Measurements from ENCODE around the gene FAM193A. TPM values are rescaled to one million over a fixed set of nuclear protein-coding genes. Genes with fewer than 3 reads are reported as not detected.

Gene FAM193A
- total RNA-seq, result 10 to 100 TPM; 25.8 to 26.9 TPM
- polyA plus RNA-seq, result 4.9 TPM

DNA sequence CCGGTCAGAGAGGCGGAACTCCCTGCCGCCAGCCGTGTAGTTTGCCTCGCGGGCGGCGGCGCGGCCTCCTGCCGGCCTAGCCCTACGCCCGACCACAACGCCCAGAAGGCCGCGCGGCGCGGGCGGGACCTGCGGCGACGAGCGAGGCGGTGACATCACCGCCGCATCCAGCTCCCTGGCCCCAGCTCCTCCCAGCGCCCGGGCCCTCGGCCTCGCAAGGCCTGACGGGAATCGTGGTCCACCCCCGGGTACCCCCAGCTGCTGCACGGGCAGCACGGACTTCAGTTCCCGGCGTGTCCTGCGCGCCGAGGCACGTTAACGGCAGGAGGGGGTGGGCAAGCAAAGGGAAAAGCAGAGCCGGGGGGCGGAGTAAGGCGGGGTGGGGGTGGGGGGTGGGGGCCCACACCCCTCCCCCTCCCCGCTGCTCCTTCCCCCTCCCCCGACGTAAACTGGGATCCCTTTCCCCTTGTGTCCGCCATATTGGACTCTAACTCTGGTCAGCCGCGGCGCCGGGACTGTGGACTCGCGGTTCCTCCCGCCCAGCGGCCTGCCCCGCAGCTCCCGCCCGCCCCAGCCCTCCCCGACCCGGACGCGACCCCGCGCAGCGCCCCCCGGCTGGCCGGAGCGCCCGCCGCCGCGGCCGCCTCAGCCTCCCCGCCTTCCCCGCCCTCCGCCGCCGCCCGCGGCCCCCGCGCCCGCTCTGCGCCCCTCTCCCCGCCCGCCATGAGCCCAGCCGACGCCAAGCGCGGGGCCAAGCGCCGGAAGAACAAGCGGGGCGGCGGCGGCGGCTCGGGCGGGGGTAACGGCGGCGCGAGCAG is at the start of gene FAM193A:
Gene FAM193A (plus strand): TSS at position 455 of the 818 bp plus-strand sequence. CDS start 269 bp downstream, at position 724.
- Mint-ChIP-seq H3K4me1 (peaks cover 16 to 42% (median 20%) of the 10 kb centered on the region in 3 donors), H3K27me3 (no peaks in the 10 kb centered on the region), H3K9me3 (no peaks in the 10 kb centered on the region), H3K36me3 (peaks cover 0 to 7% (median 0%) of the 10 kb centered on the region in 3 donors), H3K27ac (peak within 1 kb of the TSS; percentile 93 to 95 (median 94)), H3K4me3 (peak within 1 kb of the TSS; percentile 88 to 97 (median 91))
- DNase-seq, result peak; percentile 97 to 100 (median 99)
- POLR2A ChIA-PET, result interaction anchor here (0.6 to 1.9 kb wide), 12 partner anchors 49 to 427 kb away, joined by 3 to 18 read pairs (median 4); partner anchors contain the start of genes CFAP99, GRK4, MXD4 and RNF4
- H3K4me1 ChIP-seq (ENCODE audit: insufficient read depth, low read length), result peaks cover 27% of the 10 kb centered on the region
- no peaks in the 10 kb centered on the region for H3K27me3 ChIP-seq (ENCODE audit: insufficient read depth, low read length, poor library complexity, severe bottlenecking)
- no peaks in the 10 kb centered on the region for H3K36me3 ChIP-seq (ENCODE audit: insufficient read depth, low read length)
- peak within 1 kb of the TSS; percentile 80 for H3K4me3 ChIP-seq (ENCODE audit: low read length)
- no peaks in the 10 kb centered on the region for H3K9me3 ChIP-seq (ENCODE audit: low read length)
- peak within 1 kb of the TSS; percentile 80 for H3K27ac ChIP-seq (ENCODE audit: low read depth, low read length)
- CTCF ChIA-PET, result interaction anchor here (1.0 to 1.4 kb wide), 6 partner anchors 69 to 537 kb away, joined by 3 to 4 read pairs (median 3); partner anchors contain the start of gene CFAP99

- H3K4me3 Mint-ChIP-seq, result peak overlapping the region in 6 of 7 donors; percentile 2 to 87 (median 43)
- no peak overlapping the region for H3K27ac ChIP-seq (ENCODE audit: low read depth, low read length)
Observed at GRCh38 chr4:2486981-2487380, 49.5 kb upstream of the FAM193A start.

DNA sequence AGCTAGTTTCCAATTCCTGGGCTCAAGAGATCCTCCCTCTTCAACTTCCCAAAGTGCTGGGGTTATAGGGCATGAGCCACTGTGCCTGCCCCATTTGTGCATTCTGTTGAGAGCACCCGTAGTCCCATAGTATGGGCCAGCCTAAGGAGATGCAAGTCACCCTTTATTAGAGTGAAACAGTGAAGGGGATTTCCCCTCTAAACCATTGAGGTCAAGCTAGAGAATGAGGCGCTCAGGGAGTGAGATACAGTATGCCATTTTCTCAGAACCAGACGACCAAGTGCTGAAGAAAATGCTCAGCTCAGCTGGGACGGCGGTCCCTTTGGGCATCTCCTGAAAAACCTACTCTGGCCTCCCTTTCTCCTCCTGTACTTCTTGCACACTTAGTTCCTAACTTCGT is 48.8 kb upstream of the FAM193A start:
- peaks cover 54% of the 10 kb centered on the region for H3K4me1 ChIP-seq (ENCODE audit: insufficient read depth, low read length)
- Mint-ChIP-seq H3K4me1 (peaks cover 56 to 82% (median 70%) of the 10 kb centered on the region in 3 donors), H3K27me3 (no peaks in the 10 kb centered on the region), H3K4me3 (peak overlapping the region; percentile 15 to 79 (median 46)), H3K27ac (peak overlapping the region in 7 of 8 donors; percentile 70 to 86 (median 79)), H3K36me3 (peaks cover 0 to 46% (median 9%) of the 10 kb centered on the region in 3 donors), H3K9me3 (no peaks in the 10 kb centered on the region)
- POLR2A ChIA-PET, result interaction anchor here (1.2 kb wide), 1 partner anchor 48 kb away, joined by 3 read pairs; no protein-coding TSS in a partner anchor
- no peaks in the 10 kb centered on the region for H3K27me3 ChIP-seq (ENCODE audit: insufficient read depth, low read length, poor library complexity, severe bottlenecking)
- no peak overlapping the region for H3K4me3 ChIP-seq (ENCODE audit: low read length)
- DNase-seq, result no peak
- peaks cover 23% of the 10 kb centered on the region for H3K36me3 ChIP-seq (ENCODE audit: insufficient read depth, low read length)
- no peak overlapping the region for H3K27ac ChIP-seq (ENCODE audit: low read depth, low read length)
- no peaks in the 10 kb centered on the region for H3K9me3 ChIP-seq (ENCODE audit: low read length)
- CTCF ChIA-PET, result no interaction called here

More at GRCh38 chr4:2486981-2487380, 49.5 kb upstream of the FAM193A start:
- DNase-seq, result no peak
- Histone ChIP-seq H3K36me3 (ENCODE audit: insufficient read depth, low read length) (peaks cover 17% of the 10 kb centered on the region), H3K9me3 (ENCODE audit: low read length) (no peaks in the 10 kb centered on the region), H3K4me3 (ENCODE audit: low read length) (no peak overlapping the region), H3K27me3 (ENCODE audit: insufficient read depth, low read length, poor library complexity, severe bottlenecking) (no peaks in the 10 kb centered on the region), H3K4me1 (ENCODE audit: insufficient read depth, low read length) (peaks cover 57% of the 10 kb centered on the region)
- ChIA-PET POLR2A (interaction anchor here (1.2 kb wide), 1 partner anchor 49 kb away, joined by 3 read pairs; no protein-coding TSS in a partner anchor), CTCF (no interaction called here)
- Mint-ChIP-seq H3K9me3 (no peaks in the 10 kb centered on the region), H3K27ac (peak overlapping the region; percentile 19 to 94 (median 90)), H3K27me3 (no peaks in the 10 kb centered on the region), H3K4me1 (peaks cover 61 to 84% (median 74%) of the 10 kb centered on the region in 3 donors), H3K36me3 (peaks cover 0 to 41% (median 9%) of the 10 kb centered on the region in 3 donors)

GRCh38 chr4:2489081-2489805 is 47.2 kb upstream of the FAM193A start:
- ChIA-PET CTCF (interaction anchor here (1.0 kb wide), 1 partner anchor 130 kb away, joined by 3 read pairs; no protein-coding TSS in a partner anchor), POLR2A (no interaction called here)
- no peak overlapping the region for H3K4me3 ChIP-seq (ENCODE audit: low read length)
- H3K36me3 Mint-ChIP-seq, result peaks cover 0 to 53% (median 14%) of the 10 kb centered on the region in 3 donors
- H3K27ac Mint-ChIP-seq, result peak overlapping the region in 4 of 8 donors; percentile 36 to 60 (median 44)
- peaks cover 32% of the 10 kb centered on the region for H3K36me3 ChIP-seq (ENCODE audit: insufficient read depth, low read length)
- DNase-seq, result no peak
- H3K4me1 Mint-ChIP-seq, result peaks cover 50 to 75% (median 65%) of the 10 kb centered on the region in 3 donors
- H3K27ac ChIP-seq (ENCODE audit: low read depth, low read length), result no peak overlapping the region
- H3K27me3 Mint-ChIP-seq, result no peaks in the 10 kb centered on the region
- peak overlapping the region in 2 of 7 donors; percentile 15 to 27 for H3K4me3 Mint-ChIP-seq
- H3K4me1 ChIP-seq (ENCODE audit: insufficient read depth, low read length), result peaks cover 42% of the 10 kb centered on the region
- H3K9me3 Mint-ChIP-seq, result no peaks in the 10 kb centered on the region
- no peaks in the 10 kb centered on the region for H3K27me3 ChIP-seq (ENCODE audit: insufficient read depth, low read length, poor library complexity, severe bottlenecking)
- H3K9me3 ChIP-seq (ENCODE audit: low read length), result no peaks in the 10 kb centered on the region

DNA sequence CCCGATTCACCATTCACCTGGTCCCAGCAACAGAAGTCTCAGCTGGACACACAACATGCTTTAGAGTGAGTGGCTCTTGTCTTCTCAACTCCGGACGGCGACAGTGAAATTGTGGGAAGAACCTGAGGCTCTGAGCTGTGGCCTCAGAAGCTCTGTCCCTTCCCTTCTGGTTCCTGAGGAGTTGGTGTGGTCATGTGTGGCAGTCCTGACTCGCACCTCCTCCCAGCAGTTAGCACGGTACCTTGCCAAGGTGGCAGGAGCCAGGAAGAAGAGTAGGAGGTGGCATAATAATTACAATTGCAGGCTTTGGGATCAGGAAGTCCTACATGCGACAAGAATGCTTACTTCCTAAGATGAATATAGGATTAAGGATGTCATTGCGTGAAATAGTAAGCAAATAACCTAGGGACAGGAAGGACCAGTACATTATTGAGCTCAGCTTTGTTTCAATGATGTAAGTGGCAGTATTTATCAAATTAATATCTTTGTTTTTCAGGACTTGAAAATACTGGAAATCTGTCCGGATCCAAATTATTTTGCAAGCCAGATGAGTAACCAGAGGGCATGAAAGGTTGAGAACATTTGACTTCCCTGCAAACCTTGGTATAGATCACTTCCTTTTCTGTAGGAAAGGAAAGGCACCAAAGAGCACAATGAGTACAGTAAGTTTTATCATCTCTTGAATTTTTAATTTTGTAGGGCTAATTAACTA is 46.5 kb upstream of the FAM193A start:
- Mint-ChIP-seq H3K27me3 (no peaks in the 10 kb centered on the region), H3K4me1 (peaks cover 42 to 68% (median 58%) of the 10 kb centered on the region in 3 donors), H3K9me3 (no peaks in the 10 kb centered on the region), H3K36me3 (peaks cover 0 to 58% (median 14%) of the 10 kb centered on the region in 3 donors), H3K4me3 (no peak overlapping the region), H3K27ac (peak overlapping the region in 4 of 8 donors; percentile 9 to 46 (median 28))
- Histone ChIP-seq H3K27me3 (ENCODE audit: insufficient read depth, low read length, poor library complexity, severe bottlenecking) (no peaks in the 10 kb centered on the region), H3K9me3 (ENCODE audit: low read length) (no peaks in the 10 kb centered on the region), H3K36me3 (ENCODE audit: insufficient read depth, low read length) (peaks cover 36% of the 10 kb centered on the region), H3K4me1 (ENCODE audit: insufficient read depth, low read length) (peaks cover 35% of the 10 kb centered on the region), H3K4me3 (ENCODE audit: low read length) (no peak overlapping the region), H3K27ac (ENCODE audit: low read depth, low read length) (no peak overlapping the region)
- CTCF ChIA-PET, result interaction anchor here (1.0 to 1.4 kb wide), 2 partner anchors 27 to 129 kb away, joined by 3 to 6 read pairs; no protein-coding TSS in a partner anchor
- POLR2A ChIA-PET, result no interaction called here
- no peak for DNase-seq

DNA sequence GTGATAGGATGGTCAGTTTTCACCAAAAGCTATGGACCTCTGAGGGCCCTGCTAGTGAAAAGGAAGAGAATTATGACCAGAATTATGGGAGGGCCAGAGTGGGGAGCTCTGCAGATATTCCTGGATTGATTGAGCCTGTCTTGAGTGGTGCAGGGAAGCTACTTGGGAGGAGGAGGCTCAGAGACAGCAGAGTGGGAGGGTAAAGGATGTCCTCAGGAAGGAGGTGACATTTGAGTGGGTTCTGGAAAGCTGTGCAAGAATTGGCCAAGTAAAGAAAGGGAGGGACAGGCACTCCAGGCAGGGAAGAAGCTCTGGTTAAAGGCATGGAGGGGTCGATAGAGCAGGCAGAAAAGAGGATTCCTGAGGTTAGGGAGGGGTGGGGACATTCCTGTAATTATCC is 43.5 kb upstream of the FAM193A start:
- ChIA-PET CTCF (interaction anchor here (0.7 kb wide), 1 partner anchor 263 kb away, joined by 5 read pairs; no protein-coding TSS in a partner anchor), POLR2A (no interaction called here)
- no peaks in the 10 kb centered on the region for H3K27me3 Mint-ChIP-seq
- H3K4me3 ChIP-seq (ENCODE audit: low read length), result no peak overlapping the region
- H3K4me3 Mint-ChIP-seq, result no peak overlapping the region
- no peaks in the 10 kb centered on the region for H3K9me3 Mint-ChIP-seq
- peaks cover 3 to 80% (median 20%) of the 10 kb centered on the region in 3 donors for H3K36me3 Mint-ChIP-seq
- H3K9me3 ChIP-seq (ENCODE audit: low read length), result no peaks in the 10 kb centered on the region
- peaks cover 21 to 47% (median 34%) of the 10 kb centered on the region in 3 donors for H3K4me1 Mint-ChIP-seq
- H3K27me3 ChIP-seq (ENCODE audit: insufficient read depth, low read length, poor library complexity, severe bottlenecking), result no peaks in the 10 kb centered on the region
- peaks cover 63% of the 10 kb centered on the region for H3K36me3 ChIP-seq (ENCODE audit: insufficient read depth, low read length)
- no peak overlapping the region for H3K27ac ChIP-seq (ENCODE audit: low read depth, low read length)
- no peak for DNase-seq
- H3K27ac Mint-ChIP-seq, result peak overlapping the region in 6 of 8 donors; percentile 48 to 80 (median 65)
- H3K4me1 ChIP-seq (ENCODE audit: insufficient read depth, low read length), result peaks cover 5% of the 10 kb centered on the region

DNA sequence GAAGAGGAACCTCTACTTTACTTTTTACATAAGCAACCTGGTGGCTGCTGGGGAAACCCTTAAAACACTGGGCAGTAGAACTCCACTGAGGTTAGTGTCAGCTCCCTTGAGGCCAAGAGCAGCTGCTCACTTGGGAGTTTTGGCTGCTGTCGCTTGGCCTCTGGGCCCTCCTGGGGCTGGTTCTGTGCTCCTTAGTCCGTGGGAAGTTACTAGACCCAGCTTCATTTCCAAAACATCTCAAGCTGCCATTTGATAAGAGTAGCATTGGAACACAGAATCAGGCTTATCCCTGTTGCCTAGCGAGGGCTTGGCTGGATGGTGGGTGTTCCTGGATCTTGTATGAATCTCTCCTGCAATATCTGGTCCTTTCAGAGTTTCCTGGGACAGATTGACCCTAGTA is 41.5 kb upstream of the FAM193A start:
- CTCF ChIA-PET, result interaction anchor here (1.3 kb wide), 1 partner anchor 13 kb away, joined by 4 read pairs; no protein-coding TSS in a partner anchor
- H3K9me3 ChIP-seq (ENCODE audit: low read length), result no peaks in the 10 kb centered on the region
- H3K27me3 ChIP-seq (ENCODE audit: insufficient read depth, low read length, poor library complexity, severe bottlenecking), result no peaks in the 10 kb centered on the region
- no peak overlapping the region for H3K27ac ChIP-seq (ENCODE audit: low read depth, low read length)
- Mint-ChIP-seq H3K4me3 (no peak overlapping the region), H3K4me1 (peaks cover 12 to 30% (median 20%) of the 10 kb centered on the region in 3 donors), H3K27me3 (no peaks in the 10 kb centered on the region), H3K9me3 (no peaks in the 10 kb centered on the region), H3K36me3 (peaks cover 3 to 85% (median 20%) of the 10 kb centered on the region in 3 donors), H3K27ac (peak overlapping the region in 1 of 8 donors; percentile 12)
- POLR2A ChIA-PET, result no interaction called here
- H3K36me3 ChIP-seq (ENCODE audit: insufficient read depth, low read length), result peaks cover 63% of the 10 kb centered on the region
- H3K4me1 ChIP-seq (ENCODE audit: insufficient read depth, low read length), result peaks cover 3% of the 10 kb centered on the region
- no peak overlapping the region for H3K4me3 ChIP-seq (ENCODE audit: low read length)
- DNase-seq, result no peak
